Astrocyte of the hippocampus (primary cell): ENCODE data around the gene SCP2.

ENCODE experiments used
- DNase-seq: peaks from one replicate; pipeline ENCODE4 v3.0.0; 2011; ENCODE audit warnings: low read depth, low spot score

Gene SCP2

GRCh38 chr1:53031732-53032131 is 104.7 kb downstream of the SCP2 start:
- DNase-seq, result no peak

DNA sequence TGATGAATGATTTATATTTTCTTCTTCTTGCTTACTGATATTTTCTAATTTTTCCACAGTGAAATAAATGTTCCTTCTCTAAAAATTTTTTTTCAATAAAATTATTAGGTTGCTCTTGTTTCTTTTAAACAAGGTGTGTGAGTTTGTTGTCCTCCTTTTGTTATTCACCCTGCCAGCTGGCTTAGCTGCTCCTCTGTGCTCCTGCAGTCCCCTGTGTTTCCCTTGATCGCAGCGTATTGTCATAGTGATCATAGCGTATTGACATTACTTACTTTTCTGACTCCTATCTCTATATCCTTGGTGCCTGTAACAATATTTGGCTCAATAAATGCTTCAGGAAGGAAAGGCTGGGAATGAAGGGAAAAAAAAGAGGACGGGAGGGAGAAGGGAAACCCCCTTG is 110.1 kb downstream of the SCP2 start:
- no peak for DNase-seq

GRCh38 chr1:53038566-53038965 is 111.5 kb downstream of the SCP2 start:
- DNase-seq, result no peak

- DNase-seq, result no peak
These were observed 116.2 kb downstream of the SCP2 start for GRCh38 chr1:53043271-53043670.

DNA sequence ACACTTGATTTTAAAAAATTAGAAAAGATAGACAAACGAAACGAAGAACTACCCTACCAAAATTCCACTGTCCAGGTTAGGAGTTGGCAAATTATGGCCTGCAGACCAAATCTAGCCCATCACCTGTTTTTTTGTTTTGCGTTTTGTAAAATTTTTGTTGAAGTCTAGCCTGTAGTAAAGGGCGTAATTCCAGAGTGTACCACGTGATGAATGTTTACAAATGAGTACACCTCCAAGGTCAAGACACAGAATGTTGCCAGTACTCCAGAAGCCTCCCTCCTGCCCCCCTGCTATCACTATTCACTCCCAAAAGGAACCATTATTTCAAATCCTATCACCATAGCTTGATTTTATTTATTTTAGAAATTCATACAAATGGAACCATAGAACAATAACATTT is 117.8 kb downstream of the SCP2 start:
- no peak for DNase-seq

DNA sequence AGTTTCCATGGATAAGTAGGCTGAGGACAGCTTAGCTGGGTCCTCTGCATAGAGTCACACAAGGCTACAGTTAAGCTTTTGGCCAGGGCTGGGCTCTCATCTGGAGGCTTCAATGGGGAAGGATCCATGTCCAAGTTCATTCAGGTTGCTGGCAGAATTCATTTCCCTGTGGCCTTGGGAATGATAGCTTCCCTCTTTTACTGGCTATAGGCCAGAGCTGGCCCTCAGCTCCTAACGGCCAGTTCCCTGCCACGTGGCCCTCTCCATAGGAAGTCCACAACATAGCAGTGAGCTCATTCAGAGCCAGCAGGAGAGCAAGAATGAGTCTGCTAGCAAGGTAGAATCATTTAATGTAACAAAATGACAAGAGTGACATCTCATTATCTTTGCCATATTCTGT is 119.9 kb downstream of the SCP2 start:
- peak; percentile 41 for DNase-seq

GRCh38 chr1:53047737-53048736 is 121.0 kb downstream of the SCP2 start:
- DNase-seq, result peak; percentile 73

GRCh38 chr1:53048960-53049573 is 122.0 kb downstream of the SCP2 start:
- no peak for DNase-seq

GRCh38 chr1:53049574-53049967 is 122.5 kb downstream of the SCP2 start:
- no peak for DNase-seq

GRCh38 chr1:53050310-53050709 is 123.2 kb downstream of the SCP2 start:
- DNase-seq, result no peak

GRCh38 chr1:53051676-53052075 is 124.6 kb downstream of the SCP2 start:
- DNase-seq, result no peak

GRCh38 chr1:53057127-53057526 is 130.1 kb downstream of the SCP2 start:
- no peak for DNase-seq

GRCh38 chr1:53060579-53060978 is 133.5 kb downstream of the SCP2 start:
- DNase-seq, result no peak

- no peak for DNase-seq
These were observed 134.2 kb downstream of the SCP2 start for GRCh38 chr1:53061123-53061858.

- DNase-seq, result peak; percentile 37
These were observed 135.0 kb downstream of the SCP2 start, which contains the start of gene PODN for GRCh38 chr1:53061859-53062707. PODN (plus strand) TSS chr1:53062213; CDS start chr1:53069856, 7,643 bp downstream.

DNA sequence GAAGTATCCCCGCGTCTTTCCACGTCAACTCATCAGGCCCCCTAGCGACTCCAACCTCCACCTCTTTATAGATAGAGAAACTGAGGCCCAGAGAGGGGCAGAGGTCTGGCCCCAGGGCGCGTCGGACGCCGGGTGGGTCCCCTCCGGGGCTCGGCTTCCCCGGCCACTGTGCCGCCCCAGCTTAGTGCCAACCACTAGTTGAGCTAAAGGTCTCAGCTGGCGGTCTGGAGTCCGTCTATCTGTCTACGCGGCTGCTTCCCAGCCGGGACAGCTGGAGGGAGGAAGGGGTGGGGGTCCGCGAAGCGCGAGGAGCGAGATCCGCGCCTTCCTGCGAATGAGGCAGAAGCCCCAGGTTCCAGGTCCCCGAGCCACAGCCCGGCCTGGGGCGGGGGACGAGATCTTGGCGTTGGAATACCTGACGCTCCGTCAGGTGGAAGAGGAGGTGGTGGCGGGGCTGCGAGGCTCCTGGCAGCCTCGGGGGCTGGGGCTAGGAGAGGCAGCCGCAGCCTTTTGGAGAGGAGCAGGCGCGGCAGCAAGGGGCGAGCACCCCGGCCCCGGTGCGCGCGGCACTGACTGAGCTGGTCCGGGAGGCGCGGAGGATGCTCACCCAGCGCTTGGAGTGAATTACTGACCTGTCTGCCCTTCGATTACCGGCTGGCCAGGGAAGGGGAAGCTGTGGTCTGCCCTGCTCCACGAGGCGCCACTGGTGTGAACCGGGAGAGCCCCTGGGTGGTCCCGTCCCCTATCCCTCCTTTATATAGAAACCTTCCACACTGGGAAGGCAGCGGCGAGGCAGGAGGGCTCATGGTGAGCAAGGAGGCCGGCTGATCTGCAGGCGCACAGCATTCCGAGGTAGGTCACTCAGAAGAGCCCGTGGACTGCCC is 135.9 kb downstream of the SCP2 start:
- peak; percentile 25 for DNase-seq

- no peak for DNase-seq
These were observed 136.9 kb downstream of the SCP2 start for GRCh38 chr1:53063744-53064515.

DNA sequence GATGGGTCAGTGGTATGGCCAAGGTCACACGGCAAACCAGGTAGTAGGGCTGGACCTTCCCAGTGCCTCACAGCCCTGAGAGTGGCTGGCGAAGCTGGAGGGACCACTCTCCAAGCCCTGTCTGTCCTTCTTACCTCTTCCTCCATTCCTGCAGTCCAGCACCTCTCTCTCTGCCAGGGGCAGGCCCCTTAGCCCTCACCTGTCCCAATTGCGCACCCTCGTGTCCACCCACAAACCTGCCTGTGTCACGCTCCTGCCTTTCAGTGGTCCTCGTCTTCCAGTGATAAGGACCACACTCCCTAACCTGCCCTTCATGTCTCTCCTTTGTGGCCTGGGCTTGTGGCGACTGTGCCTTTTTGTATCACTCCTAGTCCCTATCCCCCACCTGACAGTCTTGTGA is 138.3 kb downstream of the SCP2 start:
- DNase-seq, result no peak

DNA sequence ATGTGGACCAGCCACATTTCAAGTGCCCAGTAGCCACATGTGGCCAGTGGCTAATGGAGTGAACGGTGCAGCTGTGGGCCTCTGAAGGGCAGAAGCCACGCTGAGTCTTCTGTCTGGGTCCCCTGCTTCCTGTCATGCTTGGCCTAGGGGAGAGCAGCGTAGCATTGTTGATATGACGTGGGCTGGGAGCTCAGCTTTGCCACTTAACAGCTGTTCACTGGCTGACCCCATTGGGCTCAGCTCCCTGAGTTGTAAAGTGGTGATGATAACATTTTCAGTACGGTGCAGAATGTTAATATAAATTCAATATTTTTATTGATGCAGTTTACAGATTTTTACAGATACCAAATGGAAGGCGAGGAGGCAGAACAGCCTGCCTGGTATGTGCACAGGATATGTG is 139.4 kb downstream of the SCP2 start:
- no peak for DNase-seq
